Neural progenitor cell (in vitro differentiated cells): ENCODE data around the gene RPTOR. TPM values are rescaled to one million over a fixed set of nuclear protein-coding genes. Genes with fewer than 3 reads are reported as not detected.
A peak's percentile ranks its signal among the peaks of the same experiment; 100 is the strongest.

Experiments
- DNase-seq: peaks from one replicate; pipeline ENCODE4 v3.0.0-alpha.2; 2016; ENCODE audit warnings: low spot score
- H2AFZ ChIP-seq: fragments of 200-600 bp; sonication (generic); replicated peaks from 2 replicates; pipeline ENCODE4 v1.6.1; 2016; ENCODE audit warnings: antibody characterized with exemption
- H3F3A ChIP-seq: fragments of 200-600 bp; sonication (generic); 2 replicates; pipeline ENCODE4 v1.6.1; 2016; ENCODE audit warnings: antibody characterized with exemption, low read depth
- H3K27ac ChIP-seq: fragments of 200-600 bp; sonication (generic); 2 replicates; pipeline ENCODE4 v1.5.1; 2016; ENCODE audit warnings: mild to moderate bottlenecking
- H3K27me3 ChIP-seq: fragments of 200-600 bp; sonication (generic); 2 replicates; pipeline ENCODE4 v1.6.1; 2016; ENCODE audit warnings: mild to moderate bottlenecking, moderate library complexity
- H3K36me3 ChIP-seq: fragments of 200-600 bp; sonication (generic); 2 replicates; pipeline ENCODE4 v1.5.1; 2016
- H3K4me1 ChIP-seq: fragments of 200-600 bp; sonication (generic); 2 replicates; pipeline ENCODE4 v1.6.1; 2016; ENCODE audit warnings: mixed run types
- H3K4me2 ChIP-seq: fragments of 200-600 bp; sonication (generic); 2 replicates; pipeline ENCODE4 v1.6.1; 2016
- H3K4me3 ChIP-seq: fragments of 200-600 bp; sonication (generic); 2 replicates; pipeline ENCODE4 v1.5.1; 2016
- H3K79me2 ChIP-seq: fragments of 200-600 bp; sonication (generic); 2 replicates; pipeline ENCODE4 v1.6.1; 2016; ENCODE audit warnings: low read depth
- H3K9ac ChIP-seq: fragments of 200-600 bp; sonication (generic); 2 replicates; pipeline ENCODE4 v1.6.1; 2016
- H3K9me3 ChIP-seq: fragments of 200-600 bp; sonication (generic); 2 replicates; pipeline ENCODE4 v1.5.1; 2016; ENCODE audit warnings: low read depth
- H4K20me1 ChIP-seq: fragments of 200-600 bp; sonication (generic); 2 replicates; pipeline ENCODE4 v1.6.1; 2016; ENCODE audit warnings: low read depth
- H3K27ac Mint-ChIP-seq: 3 replicates; pipeline ENCODE4 v1.8.0; 2021; ENCODE audit warnings: mixed read lengths
- H3K27me3 Mint-ChIP-seq: 2 replicates; pipeline ENCODE4 v1.8.0; 2022; ENCODE audit warnings: low read depth, mild to moderate bottlenecking, inconsistent platforms, moderate library complexity, mixed read lengths; ENCODE audit not compliant: insufficient read depth
- H3K36me3 Mint-ChIP-seq: 3 replicates; pipeline ENCODE4 v1.8.0; 2021; ENCODE audit warnings: mixed read lengths
- H3K4me1 Mint-ChIP-seq: 3 replicates; pipeline ENCODE4 v1.8.0; 2021; ENCODE audit warnings: mixed read lengths
- H3K4me3 Mint-ChIP-seq: 3 replicates; pipeline ENCODE4 v1.8.0; 2021; ENCODE audit warnings: mild to moderate bottlenecking, moderate library complexity, mixed read lengths
- H3K9me3 Mint-ChIP-seq: 3 replicates; pipeline ENCODE4 v1.8.0; 2020; ENCODE audit warnings: mixed read lengths
- CTCF ChIP-seq: fragments of 200-600 bp; sonication (generic); IDR thresholded peaks from 2 replicates; pipeline ENCODE4 v1.5.1; 2017; ENCODE audit warnings: antibody characterized with exemption, mild to moderate bottlenecking
- EZH2 ChIP-seq: fragments of 200-600 bp; sonication (generic); IDR thresholded peaks from 2 replicates; pipeline ENCODE4 v1.6.1; 2017; ENCODE audit warnings: antibody characterized with exemption, mild to moderate bottlenecking, moderate library complexity
- EZH2phosphoT487 ChIP-seq: fragments of 200-600 bp; sonication (generic); IDR thresholded peaks from 2 replicates; pipeline ENCODE4 v1.6.1; 2017; ENCODE audit warnings: antibody characterized with exemption
- total RNA-seq: library from RNA; depleted of rRNA; stranded (reverse); fragments of >200 nt; gene quantifications from 2 replicates; pipeline ENCODE4 v1.2.3, GENCODE V29; 2015; ENCODE audit warnings: low replicate concordance

The RPTOR gene
- total RNA-seq, 1 donor from 2014 or later, result 7.4 TPM

GRCh38 chr17:80843741-80844156 is 299.1 kb downstream of the RPTOR start:
- Histone ChIP-seq H2AFZ (no peak overlapping the region), H3K79me2 (no peaks in the 10 kb centered on the region), H3K27ac (no peak overlapping the region), H3K4me3 (no peak overlapping the region), H3K4me2 (no peak overlapping the region), H3K9me3 (no peaks in the 10 kb centered on the region), H3K4me1 (peaks cover 15% of the 10 kb centered on the region), H3K9ac (no peak overlapping the region), H3K27me3 (no peaks in the 10 kb centered on the region), H3K36me3 (no peaks in the 10 kb centered on the region), H3F3A (no peaks in the 10 kb centered on the region), H4K20me1 (no peaks in the 10 kb centered on the region)
- H3K36me3 Mint-ChIP-seq, result peaks cover 9% of the 10 kb centered on the region
- TF ChIP-seq EZH2phosphoT487, result no peak
- TF ChIP-seq CTCF, result no peak
- TF ChIP-seq EZH2, result no peak
- peaks cover 2% of the 10 kb centered on the region for H3K27me3 Mint-ChIP-seq
- no peak overlapping the region for H3K27ac Mint-ChIP-seq
- H3K9me3 Mint-ChIP-seq, result no peaks in the 10 kb centered on the region
- no peak overlapping the region for H3K4me3 Mint-ChIP-seq
- no peak for DNase-seq
- H3K4me1 Mint-ChIP-seq, result peaks cover 18% of the 10 kb centered on the region

- peaks cover 2% of the 10 kb centered on the region for H3K27me3 Mint-ChIP-seq
- Histone ChIP-seq H3K9ac (no peak overlapping the region), H3K27ac (no peak overlapping the region), H3K9me3 (no peaks in the 10 kb centered on the region), H2AFZ (no peak overlapping the region), H3K4me1 (peaks cover 13% of the 10 kb centered on the region), H3K4me3 (no peak overlapping the region), H4K20me1 (no peaks in the 10 kb centered on the region), H3K27me3 (no peaks in the 10 kb centered on the region), H3K4me2 (no peak overlapping the region), H3K36me3 (no peaks in the 10 kb centered on the region), H3K79me2 (no peaks in the 10 kb centered on the region), H3F3A (no peaks in the 10 kb centered on the region)
- H3K9me3 Mint-ChIP-seq, result no peaks in the 10 kb centered on the region
- H3K27ac Mint-ChIP-seq, result no peak overlapping the region
- no peak for DNase-seq
- TF ChIP-seq EZH2phosphoT487 (no peak), EZH2 (no peak), CTCF (no peak)
- H3K4me3 Mint-ChIP-seq, result no peak overlapping the region
- peaks cover 9% of the 10 kb centered on the region for H3K36me3 Mint-ChIP-seq
- H3K4me1 Mint-ChIP-seq, result peaks cover 18% of the 10 kb centered on the region
Observed at GRCh38 chr17:80844418-80844990, 299.9 kb downstream of the RPTOR start.

- no peak overlapping the region for H3K9ac ChIP-seq
- no peaks in the 10 kb centered on the region for H3K9me3 ChIP-seq
- Mint-ChIP-seq H3K36me3 (peaks cover 10% of the 10 kb centered on the region), H3K27ac (peak overlapping the region; percentile 55), H3K4me1 (peaks cover 18% of the 10 kb centered on the region), H3K27me3 (peaks cover 4% of the 10 kb centered on the region), H3K9me3 (no peaks in the 10 kb centered on the region), H3K4me3 (no peak overlapping the region)
- no peak for DNase-seq
- H3K4me2 ChIP-seq, result no peak overlapping the region
- H3K79me2 ChIP-seq, result no peaks in the 10 kb centered on the region
- H3K27me3 ChIP-seq, result no peaks in the 10 kb centered on the region
- H3K4me1 ChIP-seq, result peaks cover 13% of the 10 kb centered on the region
- H2AFZ ChIP-seq, result no peak overlapping the region
- no peaks in the 10 kb centered on the region for H4K20me1 ChIP-seq
- no peak overlapping the region for H3K4me3 ChIP-seq
- H3F3A ChIP-seq, result no peaks in the 10 kb centered on the region
- no peak overlapping the region for H3K27ac ChIP-seq
- no peaks in the 10 kb centered on the region for H3K36me3 ChIP-seq
- TF ChIP-seq EZH2, result no peak
- no peak for TF ChIP-seq EZH2phosphoT487
- TF ChIP-seq CTCF, result no peak
Observed at GRCh38 chr17:80845069-80845862, 300.6 kb downstream of the RPTOR start.
